ENCODE data around the gene DUSP6.

- TF ChIP-seq CTCF (IDR thresholded peaks at IDR 0.05), result no peak
- TF ChIP-seq POLR2A (IDR thresholded peaks at IDR 0.05), result no peak
Measured at GRCh38 chr12:89344043-89344861, 8.0 kb downstream of the DUSP6 start.
